Panc1 (cell line): Measurements from ENCODE around the gene PSMA7.

ENCODE experiments used
- CTCF ChIP-seq: fragments of 450-650 bp; IDR thresholded peaks from 2 replicates; pipeline ENCODE4 v1.5.1; 2017; ENCODE audit warnings: mild to moderate bottlenecking
- POLR2AphosphoS5 ChIP-seq: IDR thresholded peaks from 2 replicates; pipeline ENCODE4 v1.6.1; 2012; ENCODE audit warnings: mild to moderate bottlenecking, low read depth, low read length, moderate library complexity
- SIN3A ChIP-seq: IDR thresholded peaks from 2 replicates; pipeline ENCODE4 v1.6.1; 2012; ENCODE audit warnings: low read depth, mild to moderate bottlenecking, low read length, moderate library complexity, borderline replicate concordance; ENCODE audit not compliant: insufficient read depth

GRCh38 chr20:62168890-62169435, 25.8 kb upstream of the PSMA7 start:
- no peak for TF ChIP-seq POLR2AphosphoS5
- no peak for TF ChIP-seq CTCF
- TF ChIP-seq SIN3A, result no peak
